ENCODE results near the gene TLR6. TPM values are rescaled to one million over a fixed set of nuclear protein-coding genes. Genes with fewer than 3 reads are reported as not detected.

TLR6 gene
- total RNA-seq, 2 donors from 2014 or later, result 0.13 to 0.53 TPM

GRCh38 chr4:38832206-38832605 is 24.4 kb downstream of the TLR6 start:
- Histone ChIP-seq H3K9ac (ENCODE audit: extremely low read depth, low read length, poor library complexity, severe bottlenecking) (no peak overlapping the region), H3K36me3 (ENCODE audit: control insufficient read depth, insufficient read depth, low read length) (no peaks in the 10 kb centered on the region), H3K4me3 (ENCODE audit: low read length) (no peak overlapping the region), H3K27me3 (ENCODE audit: control insufficient read depth, insufficient read depth, low read length, poor library complexity, severe bottlenecking) (no peaks in the 10 kb centered on the region), H3K27ac (ENCODE audit: low read depth, low read length) (no peak overlapping the region), H3K9me3 (ENCODE audit: control insufficient read depth, low read length) (no peaks in the 10 kb centered on the region), H3K4me1 (ENCODE audit: control insufficient read depth, insufficient read depth, low read length) (no peaks in the 10 kb centered on the region)
- DNase-seq, result no peak
- WGBS, 2 experiments (ENCODE audit: insufficient coverage in 1 of 2, insufficient read length in 1 of 2), result 90 to 100% methylated on average over 1 of the region's 1 CpG
- no peak for TF ChIP-seq CTCF (conservative IDR thresholded peaks at IDR 0.05)
- Mint-ChIP-seq H3K36me3 (ENCODE audit: low read depth) (no peaks in the 10 kb centered on the region), H3K27me3 (ENCODE audit: insufficient read depth) (no peaks in the 10 kb centered on the region), H3K27ac (no peak overlapping the region), H3K4me3 (no peak overlapping the region), H3K4me1 (no peaks in the 10 kb centered on the region), H3K9me3 (peaks cover 4% of the 10 kb centered on the region)

- no peak for DNase-seq
- H3K4me1 ChIP-seq (ENCODE audit: control insufficient read depth, insufficient read depth, low read length), result no peaks in the 10 kb centered on the region
- no peak for TF ChIP-seq CTCF (conservative IDR thresholded peaks at IDR 0.05)
- Mint-ChIP-seq H3K4me3 (no peak overlapping the region), H3K36me3 (ENCODE audit: low read depth) (no peaks in the 10 kb centered on the region), H3K9me3 (peaks cover 4% of the 10 kb centered on the region), H3K27ac (no peak overlapping the region), H3K4me1 (no peaks in the 10 kb centered on the region), H3K27me3 (ENCODE audit: insufficient read depth) (no peaks in the 10 kb centered on the region)
- no peaks in the 10 kb centered on the region for H3K27me3 ChIP-seq (ENCODE audit: control insufficient read depth, insufficient read depth, low read length, poor library complexity, severe bottlenecking)
- H3K9ac ChIP-seq (ENCODE audit: extremely low read depth, low read length, poor library complexity, severe bottlenecking), result no peak overlapping the region
- no peaks in the 10 kb centered on the region for H3K9me3 ChIP-seq (ENCODE audit: control insufficient read depth, low read length)
- no peaks in the 10 kb centered on the region for H3K36me3 ChIP-seq (ENCODE audit: control insufficient read depth, insufficient read depth, low read length)
- no peak overlapping the region for H3K4me3 ChIP-seq (ENCODE audit: low read length)
- no peak overlapping the region for H3K27ac ChIP-seq (ENCODE audit: low read depth, low read length)
These were observed 25.0 kb downstream of the TLR6 start for GRCh38 chr4:38831653-38832052.

GRCh38 chr4:38829237-38829636 is 27.4 kb downstream of the TLR6 start:
- H3K4me1 ChIP-seq (ENCODE audit: control insufficient read depth, insufficient read depth, low read length), result no peaks in the 10 kb centered on the region
- 94 to 100% methylated on average over 2 to 5 of the region's 5 CpGs for WGBS, 2 experiments (ENCODE audit: insufficient coverage in 1 of 2, insufficient read length in 1 of 2)
- no peaks in the 10 kb centered on the region for H3K36me3 ChIP-seq (ENCODE audit: control insufficient read depth, insufficient read depth, low read length)
- H3K36me3 Mint-ChIP-seq (ENCODE audit: low read depth), result no peaks in the 10 kb centered on the region
- no peak for TF ChIP-seq CTCF (conservative IDR thresholded peaks at IDR 0.05)
- no peaks in the 10 kb centered on the region for H3K9me3 ChIP-seq (ENCODE audit: control insufficient read depth, low read length)
- no peak overlapping the region for H3K27ac ChIP-seq (ENCODE audit: low read depth, low read length)
- no peak for DNase-seq
- H3K4me3 ChIP-seq (ENCODE audit: low read length), result no peak overlapping the region
- H3K27ac Mint-ChIP-seq, result no peak overlapping the region
- H3K4me3 Mint-ChIP-seq, result no peak overlapping the region
- H3K27me3 Mint-ChIP-seq (ENCODE audit: insufficient read depth), result peaks cover 2% of the 10 kb centered on the region
- H3K9me3 Mint-ChIP-seq, result peaks cover 3% of the 10 kb centered on the region
- H3K4me1 Mint-ChIP-seq, result no peaks in the 10 kb centered on the region
- H3K9ac ChIP-seq (ENCODE audit: extremely low read depth, low read length, poor library complexity, severe bottlenecking), result no peak overlapping the region
- no peaks in the 10 kb centered on the region for H3K27me3 ChIP-seq (ENCODE audit: control insufficient read depth, insufficient read depth, low read length, poor library complexity, severe bottlenecking)
